ENCODE data around the gene BICD2. TPM values are rescaled to one million over a fixed set of nuclear protein-coding genes. Genes with fewer than 3 reads are reported as not detected.

The BICD2 gene
- total and polyA plus RNA-seq, 4 donors: 2.5 to 16.0 (median 11.2) TPM

DNA sequence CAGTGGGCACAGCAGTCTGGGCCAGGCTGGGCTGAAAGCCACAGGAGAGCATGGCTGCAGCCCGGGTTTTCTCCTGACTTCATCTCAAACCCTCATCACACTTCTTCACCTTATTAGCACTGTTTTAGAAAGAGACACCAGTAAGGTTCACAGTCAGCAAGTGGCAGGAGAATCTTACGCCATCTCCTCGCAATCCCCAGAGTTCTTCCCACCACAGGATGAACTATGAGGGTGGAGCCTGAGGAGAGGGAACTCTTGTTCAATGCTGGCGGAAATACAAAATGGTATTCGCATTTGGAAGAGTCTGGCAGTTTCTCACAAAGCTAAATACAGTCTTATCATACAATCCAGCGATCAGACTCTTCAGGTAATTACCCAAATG is 14.7 kb downstream of the BICD2 start:
- H3K36me3 ChIP-seq (ENCODE audit: control insufficient read depth in 4 of 4, insufficient read depth in 3 of 4, low read depth in 1 of 4, low read length in 3 of 4): no peaks in the 10 kb centered on the region
- H3K9me3 ChIP-seq (ENCODE audit: control insufficient read depth in 4 of 4, low read length in 3 of 4): no peaks in the 10 kb centered on the region
- DNase-seq (ENCODE audit: low spot score): no peak
- H3K4me3 ChIP-seq (ENCODE audit: low read depth in 1 of 3, low read length in 3 of 3): no peak overlapping the region
- H3K27ac ChIP-seq (ENCODE audit: low read depth in 1 of 2, low read length in 2 of 2): no peak overlapping the region
- H3K4me1 ChIP-seq (ENCODE audit: control insufficient read depth in 4 of 4, insufficient read depth in 4 of 4, low read length in 3 of 4): peaks cover 0 to 9% (median under 1%) of the 10 kb centered on the region in 4 donors
- no peaks in the 10 kb centered on the region for H3K27me3 ChIP-seq (ENCODE audit: control insufficient read depth in 4 of 4, insufficient read depth in 4 of 4, low read length in 3 of 4)
- 79% methylated on average over 6 of the region's 6 CpGs for WGBS
- TF ChIP-seq, protein P1, sequence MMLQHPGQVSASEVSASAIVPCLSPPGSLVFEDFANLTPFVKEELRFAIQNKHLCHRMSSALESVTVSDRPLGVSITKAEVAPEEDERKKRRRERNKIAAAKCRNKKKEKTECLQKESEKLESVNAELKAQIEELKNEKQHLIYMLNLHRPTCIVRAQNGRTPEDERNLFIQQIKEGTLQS (IDR thresholded peaks at IDR 0.05): no peak
- TF ChIP-seq, protein P2, sequence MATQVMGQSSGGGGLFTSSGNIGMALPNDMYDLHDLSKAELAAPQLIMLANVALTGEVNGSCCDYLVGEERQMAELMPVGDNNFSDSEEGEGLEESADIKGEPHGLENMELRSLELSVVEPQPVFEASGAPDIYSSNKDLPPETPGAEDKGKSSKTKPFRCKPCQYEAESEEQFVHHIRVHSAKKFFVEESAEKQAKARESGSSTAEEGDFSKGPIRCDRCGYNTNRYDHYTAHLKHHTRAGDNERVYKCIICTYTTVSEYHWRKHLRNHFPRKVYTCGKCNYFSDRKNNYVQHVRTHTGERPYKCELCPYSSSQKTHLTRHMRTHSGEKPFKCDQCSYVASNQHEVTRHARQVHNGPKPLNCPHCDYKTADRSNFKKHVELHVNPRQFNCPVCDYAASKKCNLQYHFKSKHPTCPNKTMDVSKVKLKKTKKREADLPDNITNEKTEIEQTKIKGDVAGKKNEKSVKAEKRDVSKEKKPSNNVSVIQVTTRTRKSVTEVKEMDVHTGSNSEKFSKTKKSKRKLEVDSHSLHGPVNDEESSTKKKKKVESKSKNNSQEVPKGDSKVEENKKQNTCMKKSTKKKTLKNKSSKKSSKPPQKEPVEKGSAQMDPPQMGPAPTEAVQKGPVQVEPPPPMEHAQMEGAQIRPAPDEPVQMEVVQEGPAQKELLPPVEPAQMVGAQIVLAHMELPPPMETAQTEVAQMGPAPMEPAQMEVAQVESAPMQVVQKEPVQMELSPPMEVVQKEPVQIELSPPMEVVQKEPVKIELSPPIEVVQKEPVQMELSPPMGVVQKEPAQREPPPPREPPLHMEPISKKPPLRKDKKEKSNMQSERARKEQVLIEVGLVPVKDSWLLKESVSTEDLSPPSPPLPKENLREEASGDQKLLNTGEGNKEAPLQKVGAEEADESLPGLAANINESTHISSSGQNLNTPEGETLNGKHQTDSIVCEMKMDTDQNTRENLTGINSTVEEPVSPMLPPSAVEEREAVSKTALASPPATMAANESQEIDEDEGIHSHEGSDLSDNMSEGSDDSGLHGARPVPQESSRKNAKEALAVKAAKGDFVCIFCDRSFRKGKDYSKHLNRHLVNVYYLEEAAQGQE (IDR thresholded peaks at IDR 0.05): no peak
- TF ChIP-seq NR2F2 (IDR thresholded peaks at IDR 0.05): no peak
- no peak for TF ChIP-seq JUND (IDR thresholded peaks at IDR 0.05)
- no peak for TF ChIP-seq GABPA (IDR thresholded peaks at IDR 0.05 in 1 of 2, conservative IDR thresholded peaks at IDR 0.05 in 1 of 2)
- H3K9ac ChIP-seq (ENCODE audit: low read depth in 1 of 2, low read length in 2 of 2): no peak overlapping the region

DNA sequence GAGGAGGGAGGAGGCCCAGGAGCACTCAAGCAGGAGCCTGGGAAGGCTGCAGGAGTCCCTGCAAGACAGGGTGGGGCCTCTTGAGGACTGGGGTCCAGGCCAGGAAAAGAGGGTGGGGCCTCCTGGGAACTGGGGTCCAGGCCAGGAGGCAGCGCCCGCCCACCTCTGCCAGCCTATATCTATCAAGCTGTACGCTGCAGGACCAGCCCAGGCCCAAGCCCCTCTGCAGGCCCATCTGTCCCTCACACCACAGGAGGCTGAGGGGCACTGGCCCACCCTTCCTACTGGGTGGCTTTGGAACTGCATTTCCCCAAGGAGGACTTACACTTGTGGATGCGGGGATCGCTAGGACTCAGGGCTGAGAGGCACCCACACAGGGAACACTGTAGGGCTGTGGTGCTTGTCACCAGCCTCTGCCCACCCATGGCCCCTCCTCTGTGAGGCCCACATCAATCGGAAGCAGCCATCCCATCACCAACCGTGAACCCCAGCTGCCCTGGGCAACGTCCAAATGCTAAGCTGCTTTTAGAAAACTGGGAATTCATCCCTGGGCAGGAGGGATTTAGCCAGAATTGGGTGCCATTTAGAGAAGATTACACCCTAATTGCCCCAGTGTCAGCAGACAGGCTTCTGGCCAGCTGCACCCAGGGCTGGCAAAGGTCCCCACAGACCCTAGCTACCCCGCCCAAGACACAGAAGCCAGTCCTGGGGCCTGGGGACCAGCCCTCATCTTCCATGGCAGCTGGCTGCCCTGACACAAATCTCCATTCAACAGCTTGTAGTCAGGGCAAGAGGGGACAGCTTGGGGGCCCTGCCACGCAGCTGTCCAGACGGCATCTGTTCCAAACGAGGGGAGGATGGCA is 15.3 kb downstream of the BICD2 start:
- TF ChIP-seq FOXA1 (IDR thresholded peaks at IDR 0.05): no peak
- TF ChIP-seq TAF1 (conservative IDR thresholded peaks at IDR 0.05): no peak
- no peak for TF ChIP-seq YY1 (IDR thresholded peaks at IDR 0.05)
- no peak for TF ChIP-seq GABPA (IDR thresholded peaks at IDR 0.05 in 1 of 2, conservative IDR thresholded peaks at IDR 0.05 in 1 of 2)
- TF ChIP-seq, protein P3, sequence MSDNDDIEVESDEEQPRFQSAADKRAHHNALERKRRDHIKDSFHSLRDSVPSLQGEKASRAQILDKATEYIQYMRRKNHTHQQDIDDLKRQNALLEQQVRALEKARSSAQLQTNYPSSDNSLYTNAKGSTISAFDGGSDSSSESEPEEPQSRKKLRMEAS (IDR thresholded peaks at IDR 0.05): no peak
- no peak for TF ChIP-seq HNF4G (IDR thresholded peaks at IDR 0.05)
- TF ChIP-seq, protein P4, sequence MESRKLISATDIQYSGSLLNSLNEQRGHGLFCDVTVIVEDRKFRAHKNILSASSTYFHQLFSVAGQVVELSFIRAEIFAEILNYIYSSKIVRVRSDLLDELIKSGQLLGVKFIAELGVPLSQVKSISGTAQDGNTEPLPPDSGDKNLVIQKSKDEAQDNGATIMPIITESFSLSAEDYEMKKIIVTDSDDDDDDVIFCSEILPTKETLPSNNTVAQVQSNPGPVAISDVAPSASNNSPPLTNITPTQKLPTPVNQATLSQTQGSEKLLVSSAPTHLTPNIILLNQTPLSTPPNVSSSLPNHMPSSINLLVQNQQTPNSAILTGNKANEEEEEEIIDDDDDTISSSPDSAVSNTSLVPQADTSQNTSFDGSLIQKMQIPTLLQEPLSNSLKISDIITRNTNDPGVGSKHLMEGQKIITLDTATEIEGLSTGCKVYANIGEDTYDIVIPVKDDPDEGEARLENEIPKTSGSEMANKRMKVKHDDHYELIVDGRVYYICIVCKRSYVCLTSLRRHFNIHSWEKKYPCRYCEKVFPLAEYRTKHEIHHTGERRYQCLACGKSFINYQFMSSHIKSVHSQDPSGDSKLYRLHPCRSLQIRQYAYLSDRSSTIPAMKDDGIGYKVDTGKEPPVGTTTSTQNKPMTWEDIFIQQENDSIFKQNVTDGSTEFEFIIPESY (IDR thresholded peaks at IDR 0.05): no peak
- DNase-seq (ENCODE audit: low spot score): no peak
- H3K36me3 ChIP-seq (ENCODE audit: control insufficient read depth in 4 of 4, insufficient read depth in 3 of 4, low read depth in 1 of 4, low read length in 3 of 4): no peaks in the 10 kb centered on the region
- WGBS: 68% methylated on average over 12 of the region's 12 CpGs
- no peaks in the 10 kb centered on the region for H3K27me3 ChIP-seq (ENCODE audit: control insufficient read depth in 4 of 4, insufficient read depth in 4 of 4, low read length in 3 of 4)
- H3K27ac ChIP-seq (ENCODE audit: low read depth in 1 of 2, low read length in 2 of 2): no peak overlapping the region
- H3K4me3 ChIP-seq (ENCODE audit: low read depth in 1 of 3, low read length in 3 of 3): no peak overlapping the region
- peaks cover 0 to 9% (median under 1%) of the 10 kb centered on the region in 4 donors for H3K4me1 ChIP-seq (ENCODE audit: control insufficient read depth in 4 of 4, insufficient read depth in 4 of 4, low read length in 3 of 4)
- no peak overlapping the region for H3K9ac ChIP-seq (ENCODE audit: low read depth in 1 of 2, low read length in 2 of 2)
- H3K9me3 ChIP-seq (ENCODE audit: control insufficient read depth in 4 of 4, low read length in 3 of 4): no peaks in the 10 kb centered on the region

DNA sequence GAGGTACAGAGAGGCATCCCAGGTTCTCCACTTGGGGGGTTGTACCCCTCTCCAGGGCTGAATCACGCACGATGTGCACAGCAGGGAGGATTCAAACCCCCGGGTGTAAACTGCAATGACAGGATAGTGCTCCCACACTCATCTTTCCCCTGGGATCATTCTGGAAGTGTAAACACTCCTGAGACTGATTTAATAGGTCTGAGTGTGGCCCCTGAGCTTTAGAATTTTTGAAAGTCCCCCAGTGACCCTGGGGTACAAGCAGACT is 16.5 kb downstream of the BICD2 start:
- no peak for TF ChIP-seq TAF1 (conservative IDR thresholded peaks at IDR 0.05)
- no peak for TF ChIP-seq RAD21 (IDR thresholded peaks at IDR 0.05)
- no peak for TF ChIP-seq HNF4G (IDR thresholded peaks at IDR 0.05)
- TF ChIP-seq YY1 (IDR thresholded peaks at IDR 0.05): no peak
- no peak for TF ChIP-seq FOXA2 (IDR thresholded peaks at IDR 0.05)
- WGBS: 91% methylated on average over 3 of the region's 3 CpGs
- H3K36me3 ChIP-seq (ENCODE audit: control insufficient read depth in 4 of 4, insufficient read depth in 3 of 4, low read depth in 1 of 4, low read length in 3 of 4): no peaks in the 10 kb centered on the region

More for the DNA sequence above, 16.5 kb downstream of the BICD2 start:
- Histone ChIP-seq H3K27ac (ENCODE audit: low read depth in 1 of 2, low read length in 2 of 2) (no peak overlapping the region), H3K4me1 (ENCODE audit: control insufficient read depth in 4 of 4, insufficient read depth in 4 of 4, low read length in 3 of 4) (peaks cover 0 to 9% (median under 1%) of the 10 kb centered on the region in 4 donors), H3K4me3 (ENCODE audit: low read depth in 1 of 3, low read length in 3 of 3) (no peak overlapping the region), H3K27me3 (ENCODE audit: control insufficient read depth in 4 of 4, insufficient read depth in 4 of 4, low read length in 3 of 4) (no peaks in the 10 kb centered on the region), H3K9ac (ENCODE audit: low read depth in 1 of 2, low read length in 2 of 2) (no peak overlapping the region), H3K9me3 (ENCODE audit: control insufficient read depth in 4 of 4, low read length in 3 of 4) (no peaks in the 10 kb centered on the region)
- DNase-seq (ENCODE audit: low spot score): no peak
